SH-SY5Y (cell line): ENCODE results near the gene FGB.

Experiments used
- GATA2 ChIP-seq: IDR thresholded peaks from 2 replicates; pipeline ENCODE4 v1.6.1; 2011; ENCODE audit warnings: mild to moderate bottlenecking, low read depth, low read length
- GATA3 ChIP-seq: IDR thresholded peaks from 2 replicates; pipeline ENCODE4 v1.6.1; 2011; ENCODE audit warnings: low read depth, mild to moderate bottlenecking, low read length, moderate library complexity

The FGB gene

DNA sequence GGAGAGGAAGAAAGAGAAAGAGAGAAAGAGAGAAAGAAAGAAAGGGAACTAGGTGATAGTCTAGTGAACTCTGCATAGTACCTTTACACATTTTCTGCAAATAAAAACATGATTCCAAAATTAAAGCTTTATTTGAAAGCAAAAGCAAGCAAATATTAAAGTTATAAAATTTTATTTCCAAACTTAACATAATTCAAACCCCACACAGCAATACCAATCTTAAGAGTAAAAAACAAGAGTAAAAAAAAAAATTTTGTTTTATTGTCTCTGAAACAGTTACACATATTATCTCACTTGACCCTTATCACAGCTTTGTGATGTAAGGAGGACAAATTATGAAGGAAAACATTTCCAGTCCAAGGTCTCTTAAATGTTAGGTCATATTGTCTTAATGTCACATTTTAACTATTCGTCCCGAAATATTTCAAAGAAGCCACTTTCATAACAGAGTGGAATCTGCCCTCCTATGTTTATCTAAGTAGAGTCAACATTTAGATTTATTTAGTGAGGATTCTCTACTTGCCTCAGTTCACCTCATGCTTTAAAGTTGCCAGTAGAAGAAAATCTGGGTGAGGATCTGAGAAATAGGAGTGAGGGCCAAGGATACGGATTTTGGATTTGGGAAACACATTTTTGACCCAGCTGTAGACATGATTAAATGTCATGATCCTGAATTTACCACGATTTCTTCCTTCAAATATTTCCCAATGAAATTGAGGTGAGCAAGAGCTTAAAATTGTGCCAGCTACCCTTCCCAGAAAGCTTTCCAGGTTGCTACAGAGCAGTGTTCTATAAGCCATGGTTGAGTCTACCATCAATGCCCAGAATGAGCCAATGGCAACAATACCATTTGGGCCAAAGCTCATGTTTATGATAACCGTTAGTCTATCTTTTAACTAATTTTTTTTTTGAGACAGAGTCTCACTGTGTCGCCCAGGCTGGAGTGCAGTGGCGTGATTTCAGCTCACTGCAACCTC, 35.3 kb downstream of the FGB start:
- TF ChIP-seq GATA3 (no peak), GATA2 (no peak)

DNA sequence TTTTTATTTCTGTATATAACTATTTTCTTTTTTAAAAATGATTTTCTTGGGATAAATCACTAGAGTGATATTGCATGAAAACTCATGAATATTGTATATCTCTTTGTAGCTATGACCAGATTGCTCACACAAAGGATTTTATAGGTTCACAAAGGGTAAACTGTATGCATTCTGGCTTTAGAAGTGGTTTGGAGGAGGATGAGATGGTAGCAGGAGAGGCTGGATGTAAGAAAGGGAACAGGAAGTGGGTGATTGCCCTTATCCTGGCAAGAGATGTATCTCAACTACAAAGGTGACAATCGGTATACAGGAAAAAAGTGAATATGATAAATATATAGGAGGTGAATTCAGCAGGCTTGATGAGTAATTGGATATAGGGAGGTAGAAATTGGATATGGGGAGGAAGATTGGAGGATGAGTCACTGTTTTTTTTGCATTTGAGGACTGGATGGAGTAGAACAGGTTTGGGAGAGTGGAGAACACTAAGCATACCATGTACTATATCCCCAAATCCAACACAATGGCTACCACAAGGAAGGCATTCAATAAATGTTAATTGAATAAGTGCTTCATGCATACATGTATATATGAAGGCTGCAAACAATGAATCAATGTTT, 39.7 kb downstream of the FGB start:
- TF ChIP-seq GATA3 (no peak), GATA2 (no peak)

DNA sequence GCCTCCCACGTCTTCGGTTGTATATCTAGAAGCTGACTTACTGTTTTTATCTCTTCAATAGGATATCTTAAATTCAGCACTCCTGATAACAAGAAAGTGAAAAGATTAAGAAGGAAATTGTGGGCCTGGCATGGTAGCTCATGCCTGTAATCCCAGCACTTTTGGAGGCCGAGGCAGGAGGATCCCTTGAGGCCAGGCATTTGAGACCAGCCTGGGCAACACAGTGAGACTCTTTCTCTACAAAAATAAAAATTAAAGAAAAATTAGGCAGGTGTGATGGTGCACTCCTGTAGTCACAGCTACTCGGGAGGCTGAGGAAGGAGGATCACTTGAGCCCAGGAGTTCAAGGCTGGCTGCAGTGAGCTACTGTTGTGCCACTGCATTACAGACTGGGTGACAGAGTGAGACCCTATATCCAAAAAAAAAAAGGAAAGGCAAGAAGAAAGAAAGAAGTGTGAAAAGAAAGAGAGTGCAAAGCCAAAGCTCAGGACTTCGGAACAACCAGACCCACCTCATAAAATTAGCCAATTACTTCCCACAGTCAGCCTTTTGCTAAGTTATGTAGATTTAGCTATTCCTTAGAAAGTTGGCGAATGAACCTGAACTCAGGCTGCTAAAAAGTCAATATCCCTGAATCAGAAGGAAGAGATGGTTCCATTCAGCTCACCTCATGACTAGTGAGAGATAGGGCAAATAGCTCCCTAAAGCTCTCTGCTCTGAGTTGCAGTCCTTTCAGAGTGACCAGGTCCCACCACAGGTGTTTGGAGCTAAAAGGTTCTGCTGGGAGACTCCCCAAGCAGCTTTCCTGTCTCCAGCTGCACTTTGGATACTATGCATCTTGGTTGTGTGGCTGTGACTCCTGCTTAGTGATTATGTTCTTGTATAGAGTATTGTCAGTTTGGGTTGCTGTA, 40.5 kb downstream of the FGB start:
- no peak for TF ChIP-seq GATA2
- no peak for TF ChIP-seq GATA3

- TF ChIP-seq GATA2, result no peak
- no peak for TF ChIP-seq GATA3
These were observed 41.9 kb downstream of the FGB start for GRCh38 chr4:154604696-154605200.

DNA sequence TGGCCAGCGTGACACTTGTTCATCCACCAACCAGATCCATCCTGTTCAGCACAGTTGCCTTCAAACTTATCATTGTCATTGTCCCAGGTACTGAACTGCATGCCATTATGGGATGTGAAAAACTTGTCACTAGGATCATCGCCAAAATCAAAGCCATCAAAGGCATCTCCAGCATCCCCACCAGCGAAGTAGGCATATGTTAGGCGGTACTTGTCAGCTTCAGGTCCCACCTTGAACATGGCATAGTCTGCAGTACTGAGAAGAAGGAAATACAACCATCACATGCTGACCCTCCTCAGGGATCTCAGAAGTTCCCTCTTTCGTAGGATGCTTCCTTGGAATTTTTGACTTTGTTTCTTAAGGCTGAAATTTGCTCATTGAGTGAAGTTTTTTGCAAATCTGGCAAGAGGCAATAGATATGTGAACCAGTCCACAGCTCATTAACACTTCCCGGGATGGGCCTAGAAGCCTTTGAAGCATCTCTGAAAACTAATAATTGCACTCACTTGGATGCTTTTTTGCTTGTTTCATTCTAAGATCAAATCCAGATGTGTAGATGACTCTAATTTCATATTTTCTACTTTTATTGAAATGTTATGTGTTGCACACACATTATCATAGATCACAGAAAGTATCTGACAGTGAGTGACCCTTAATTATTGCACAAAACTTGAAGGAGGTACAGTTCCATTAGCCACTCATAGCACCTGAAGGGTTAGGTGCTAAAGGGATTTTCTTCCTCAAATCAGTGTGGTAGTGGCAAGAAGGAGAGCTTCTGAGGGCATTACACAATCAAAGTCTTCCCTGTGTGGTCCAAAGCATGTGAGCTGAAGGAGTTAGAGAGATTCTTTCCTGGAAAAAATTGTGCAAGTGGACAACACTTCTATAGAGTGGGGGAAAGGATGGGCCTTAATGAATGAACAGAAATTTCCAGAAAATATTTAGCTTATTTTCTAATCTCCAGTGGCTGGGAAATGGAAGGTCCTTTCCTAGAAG, 44.2 kb downstream of the FGB start:
- TF ChIP-seq GATA2 (no peak), GATA3 (no peak)

DNA sequence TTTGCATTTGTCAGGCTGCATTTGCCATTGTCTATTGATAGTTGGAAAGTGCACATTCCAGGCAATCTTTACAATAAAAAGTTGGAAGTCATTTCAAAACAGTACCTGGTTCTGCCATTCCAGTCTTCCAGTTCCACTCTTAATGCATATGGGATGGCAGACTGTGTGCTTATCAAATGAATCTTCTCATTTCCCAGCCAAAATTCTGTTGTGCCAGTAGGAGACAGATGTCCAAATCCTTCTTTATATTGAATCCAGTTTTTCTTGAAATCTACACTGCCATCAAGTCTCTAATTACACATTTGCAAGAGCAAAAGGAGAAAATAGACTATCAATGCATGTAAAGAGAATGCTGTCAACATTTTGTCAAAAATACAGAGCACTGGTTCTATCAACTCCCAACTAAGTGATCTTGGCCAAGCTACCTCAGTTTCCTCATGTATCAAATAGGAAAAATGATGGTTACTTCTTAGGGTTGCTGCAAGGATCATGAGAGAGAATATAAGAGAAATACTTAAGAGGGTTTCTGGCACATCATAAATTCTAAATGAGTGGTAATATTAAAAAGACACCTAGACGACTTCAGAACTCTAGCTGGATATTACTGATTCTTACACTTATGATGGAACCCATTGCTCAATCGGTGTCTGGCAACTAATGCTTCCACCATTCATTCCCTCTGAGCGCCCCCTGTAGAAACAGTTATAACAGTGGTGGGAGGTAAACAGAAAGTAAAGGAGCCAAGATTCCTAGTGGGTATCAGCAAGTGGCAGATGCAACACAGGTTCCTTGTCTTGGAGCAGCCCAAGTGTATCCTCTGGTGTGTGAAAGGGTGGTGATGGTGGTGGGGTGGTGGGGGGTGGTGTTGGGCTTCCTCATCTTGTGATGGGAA, 45.8 kb downstream of the FGB start:
- no peak for TF ChIP-seq GATA2
- TF ChIP-seq GATA3, result no peak

DNA sequence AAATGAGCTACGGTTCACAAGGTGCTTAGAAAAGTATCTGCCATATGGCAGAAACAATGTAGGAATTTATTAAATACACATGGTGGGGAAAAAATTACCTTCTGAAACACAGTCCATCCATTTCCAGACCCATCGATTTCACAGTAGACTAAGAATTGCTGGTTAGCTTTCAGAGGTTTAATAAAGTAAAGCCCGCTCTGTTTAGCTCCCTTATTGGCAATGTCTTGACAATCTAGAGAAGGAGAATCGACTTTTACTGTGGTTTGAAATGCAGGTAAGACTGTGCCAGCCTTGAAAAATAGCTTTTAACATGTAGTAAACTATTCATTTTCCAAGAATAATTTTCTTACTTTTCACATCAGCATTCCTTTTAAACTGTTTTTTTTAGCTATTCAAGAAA, 46.7 kb downstream of the FGB start:
- no peak for TF ChIP-seq GATA2
- TF ChIP-seq GATA3, result no peak

- TF ChIP-seq GATA3, result no peak
These were observed 47.8 kb downstream of the FGB start for GRCh38 chr4:154610582-154610981.

GRCh38 chr4:154611833-154612232, 49.0 kb downstream of the FGB start:
- TF ChIP-seq GATA3 (no peak), GATA2 (no peak)

DNA sequence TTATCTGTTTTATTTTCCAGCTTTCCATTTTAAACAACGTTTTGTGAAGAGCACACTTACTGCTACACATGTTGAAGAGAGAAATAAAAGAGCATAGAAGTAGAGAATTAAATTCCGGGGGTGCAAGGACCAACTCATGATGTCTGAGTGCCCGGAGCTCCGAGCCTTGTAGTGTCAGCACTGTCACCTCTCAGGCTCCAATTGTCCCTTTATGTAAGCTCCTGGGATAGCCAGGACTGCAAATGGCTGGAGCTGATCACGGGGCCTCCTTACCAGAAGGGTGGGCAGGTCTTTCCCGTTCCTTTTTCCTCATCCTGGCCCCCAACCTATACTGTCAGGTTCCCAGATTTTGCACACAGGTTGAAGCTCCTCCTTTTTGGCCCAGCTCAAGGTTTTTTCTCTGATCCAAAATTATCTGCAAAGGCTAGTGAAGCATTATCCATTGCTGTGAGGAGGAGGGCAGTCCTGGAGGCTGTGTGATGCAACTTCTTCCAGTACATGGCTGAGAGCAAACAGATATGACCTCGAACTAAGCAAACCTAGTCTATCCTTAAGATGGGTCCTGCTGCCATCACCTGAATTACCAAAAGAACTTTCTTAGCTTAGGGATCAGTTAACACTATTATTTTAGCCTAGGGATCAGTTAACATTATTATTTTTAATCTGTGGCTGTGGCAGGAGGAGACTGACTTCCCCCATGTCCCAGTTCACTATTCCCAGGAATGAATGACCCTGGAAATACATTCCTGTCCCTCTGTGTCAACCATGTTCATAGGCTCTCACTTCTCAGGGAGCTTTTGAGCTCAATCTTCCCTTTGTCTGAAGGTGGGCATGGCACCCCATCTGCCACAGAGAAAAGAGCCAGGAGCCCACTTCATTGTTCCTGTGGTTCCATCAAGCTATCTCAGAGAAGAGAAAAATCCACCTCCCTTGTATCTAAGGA, 49.9 kb downstream of the FGB start, which contains the start of gene FGG:
Gene FGG, minus strand, starts transcription at position 185 of the 943 bp plus-strand sequence. Its CDS starts 47 bp downstream, at position 138.
- TF ChIP-seq GATA3 (no peak), GATA2 (no peak)

GRCh38 chr4:154614306-154614705, 51.5 kb downstream of the FGB start:
- no peak for TF ChIP-seq GATA3
- no peak for TF ChIP-seq GATA2
